Panc1 (cell line): ENCODE data around the gene GPHN.
A peak's percentile ranks its signal among the peaks of the same experiment; 100 is the strongest.

Source experiments
- TCF7L2 ChIP-seq: IDR thresholded peaks from 2 replicates; pipeline ENCODE4 v1.6.1; 2011; ENCODE audit warnings: mild to moderate bottlenecking, low read depth, low read length, inconsistent platforms
- TF ChIP-seq, protein P1 (sequence below): fragments of 450-650 bp; IDR thresholded peaks from 2 replicates; pipeline ENCODE4 v1.5.1; 2017; ENCODE audit warnings: mild to moderate bottlenecking

GRCh38 chr14:66746316-66747006 lies 238.5 kb downstream of the GPHN start:
- TF ChIP-seq, protein P1, sequence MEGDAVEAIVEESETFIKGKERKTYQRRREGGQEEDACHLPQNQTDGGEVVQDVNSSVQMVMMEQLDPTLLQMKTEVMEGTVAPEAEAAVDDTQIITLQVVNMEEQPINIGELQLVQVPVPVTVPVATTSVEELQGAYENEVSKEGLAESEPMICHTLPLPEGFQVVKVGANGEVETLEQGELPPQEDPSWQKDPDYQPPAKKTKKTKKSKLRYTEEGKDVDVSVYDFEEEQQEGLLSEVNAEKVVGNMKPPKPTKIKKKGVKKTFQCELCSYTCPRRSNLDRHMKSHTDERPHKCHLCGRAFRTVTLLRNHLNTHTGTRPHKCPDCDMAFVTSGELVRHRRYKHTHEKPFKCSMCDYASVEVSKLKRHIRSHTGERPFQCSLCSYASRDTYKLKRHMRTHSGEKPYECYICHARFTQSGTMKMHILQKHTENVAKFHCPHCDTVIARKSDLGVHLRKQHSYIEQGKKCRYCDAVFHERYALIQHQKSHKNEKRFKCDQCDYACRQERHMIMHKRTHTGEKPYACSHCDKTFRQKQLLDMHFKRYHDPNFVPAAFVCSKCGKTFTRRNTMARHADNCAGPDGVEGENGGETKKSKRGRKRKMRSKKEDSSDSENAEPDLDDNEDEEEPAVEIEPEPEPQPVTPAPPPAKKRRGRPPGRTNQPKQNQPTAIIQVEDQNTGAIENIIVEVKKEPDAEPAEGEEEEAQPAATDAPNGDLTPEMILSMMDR, result peak; percentile 65; the same call in 1 of the 2 replicates
- TF ChIP-seq TCF7L2, result no peak
